GM12878 (cell line): ENCODE measurements around the gene COL26A1. TPM values are rescaled to one million over a fixed set of nuclear protein-coding genes. Genes with fewer than 3 reads are reported as not detected.

Experiments used
- ATAC-seq: fragments of 200-7000 bp; cut with Tn5 transposase; 3 replicates; pipeline ENCODE4 v1.9.1; 2020; ENCODE audit warnings: mild to moderate bottlenecking, moderate library complexity
- BruUV-seq: library from RNA; stranded (reverse); fragments of 400-500 nt; replicated peaks from 2 replicates; lab custom pipeline; 2021; lab: Mats Ljungman, UMichigan
- CTCF ChIA-PET: fragments of 300-600 bp; sonication (Branson Sonifier 250); formaldehyde crosslinking; extraction: SDS; loops from one replicate; lab custom pipeline; 2021; ENCODE audit warnings: inconsistent platforms; lab: Yijun Ruan, JAX
- POLR2A ChIA-PET: fragments of 350-600 bp; formaldehyde crosslinking; extraction: SDS; loops from one replicate; lab custom pipeline; 2021; ENCODE audit warnings: inconsistent platforms; lab: Charles Lee
- RAD21 ChIA-PET: fragments of 300-600 bp; sonication (Branson Sonifier 250); formaldehyde crosslinking; loops from one replicate; lab custom pipeline; 2023; ENCODE audit warnings: antibody characterized with exemption; ENCODE audit not compliant: unreplicated experiment; lab: Charles Lee
- SMC1A ChIA-PET: fragments of 300-600 bp; sonication (Branson Sonifier 250); formaldehyde crosslinking; loops from one replicate; lab custom pipeline; 2023; ENCODE audit not compliant: unreplicated experiment, uncharacterized antibody; lab: Charles Lee
- DNase-seq: peaks from one replicate; pipeline ENCODE4 v3.0.0-alpha.2; 2011; ENCODE audit warnings: low read depth, low spot score
- FAIRE-seq: peaks from 3 replicates; lab custom pipeline; 2011; peaks lifted over from hg19 to GRCh38; lab: Jason Lieb, UNC
- H2AFZ ChIP-seq: 2 replicates; pipeline ENCODE4 v1.6.0; 2011; ENCODE audit warnings: low read depth, low read length, control low read depth; ENCODE audit not compliant: control insufficient read depth
- H3K27ac ChIP-seq: 2 replicates; pipeline ENCODE4 v1.5.1; 2011; ENCODE audit warnings: control low read depth; ENCODE audit not compliant: control insufficient read depth, insufficient read depth
- H3K27me3 ChIP-seq, 2 experiments: replicated peaks in 1 of 2; 2 replicates each; pipeline versions ENCODE4 v1.6.0 to v1.6.1; 2011; ENCODE audit warnings: low read length in 1 of 2; ENCODE audit not compliant: control insufficient read depth in 2 of 2, insufficient read depth in 2 of 2
- H3K36me3 ChIP-seq, 2 experiments: 2 replicates each; pipeline ENCODE4 v1.5.1; 2011; ENCODE audit warnings: low read length in 1 of 2; ENCODE audit not compliant: control insufficient read depth in 2 of 2, insufficient read depth in 2 of 2
- H3K4me1 ChIP-seq: 2 replicates; pipeline ENCODE4 v1.6.1; 2011; ENCODE audit warnings: mild to moderate bottlenecking, low read length, moderate library complexity, mixed read lengths; ENCODE audit not compliant: control insufficient read depth, insufficient read depth
- H3K4me2 ChIP-seq: 2 replicates; pipeline ENCODE4 v1.6.0; 2011; ENCODE audit warnings: control low read depth; ENCODE audit not compliant: control insufficient read depth, insufficient read depth
- H3K4me3 ChIP-seq: fragments of 200-600 bp; sonication (generic); 2 replicates; pipeline ENCODE4 v1.5.1; 2016
- H3K79me2 ChIP-seq: 2 replicates; pipeline ENCODE4 v1.6.0; 2011; ENCODE audit warnings: low read length; ENCODE audit not compliant: control insufficient read depth, insufficient read depth
- H3K9ac ChIP-seq: 2 replicates; pipeline ENCODE4 v1.8.0; 2011; ENCODE audit warnings: low read length, control low read depth, mixed read lengths; ENCODE audit not compliant: control insufficient read depth, insufficient read depth
- H3K9me3 ChIP-seq: replicated peaks from 3 replicates; pipeline ENCODE4 v1.5.1; 2011; ENCODE audit warnings: mild to moderate bottlenecking, low read length; ENCODE audit not compliant: control insufficient read depth, insufficient read depth
- H4K20me1 ChIP-seq: 2 replicates; pipeline ENCODE4 v1.6.0; 2011; ENCODE audit not compliant: control insufficient read depth, insufficient read depth
- ATF7 ChIP-seq: fragments of 450-650 bp; IDR thresholded peaks from 2 replicates; pipeline ENCODE4 v1.6.1; 2016; ENCODE audit warnings: low read depth, mild to moderate bottlenecking
- BACH1 ChIP-seq: fragments of 450-650 bp; IDR thresholded peaks from 2 replicates; pipeline ENCODE4 v1.6.1; 2017; ENCODE audit warnings: mild to moderate bottlenecking, borderline replicate concordance
- CBX5 ChIP-seq: sonication (generic); IDR thresholded peaks from 2 replicates; pipeline ENCODE4 v1.6.1; 2016; ENCODE audit warnings: low read depth, moderate library complexity, mild to moderate bottlenecking, inconsistent platforms
- CHD4 ChIP-seq: fragments of 200-600 bp; sonication (generic); IDR thresholded peaks from 2 replicates; pipeline ENCODE4 v1.6.1; 2016; ENCODE audit warnings: mild to moderate bottlenecking
- IKZF1 ChIP-seq: fragments of 450-650 bp; conservative IDR thresholded peaks from 2 replicates; pipeline ENCODE4 v1.6.1; 2017; ENCODE audit warnings: antibody characterized with exemption, mild to moderate bottlenecking
- NR2C1 ChIP-seq: fragments of 450-650 bp; IDR thresholded peaks from 2 replicates; pipeline ENCODE4 v1.6.1; 2017; ENCODE audit warnings: antibody characterized with exemption, mild to moderate bottlenecking, moderate library complexity
- PAX8 ChIP-seq: fragments of 450-650 bp; IDR thresholded peaks from 2 replicates; pipeline ENCODE4 v1.6.1; 2017; ENCODE audit warnings: mild to moderate bottlenecking, moderate library complexity
- POU2F2 ChIP-seq: IDR thresholded peaks from 3 replicates; pipeline ENCODE4 v1.6.1; 2011; ENCODE audit warnings: low read depth, mild to moderate bottlenecking, low read length, borderline replicate concordance
- RAD21 ChIP-seq: IDR thresholded peaks from 2 replicates; pipeline ENCODE4 v1.6.1; 2011; ENCODE audit warnings: mild to moderate bottlenecking, low read depth, low read length, moderate library complexity; ENCODE audit not compliant: insufficient read depth
- ZNF384 ChIP-seq: IDR thresholded peaks from 2 replicates; pipeline ENCODE4 v1.6.1; 2012; ENCODE audit warnings: low read depth, mild to moderate bottlenecking, low read length, improper control_type of control experiment, borderline replicate concordance
- WGBS: methylation state at CpG from one replicate; pipeline ENCODE4 v1.1.6; 2016; ENCODE audit warnings: low lambda C conversion rate; ENCODE audit not compliant: insufficient replicate concordance, insufficient coverage; ENCODE audit errors: missing lambda C conversion rate; 5-methylcytosine and 5-hydroxymethylcytosine counted together
- in situ Hi-C: fragments of 300-500 bp; cut with MboI; formaldehyde crosslinking; loops from 9 replicates; pipeline ENCODE4 v1.14.3; 2018; ENCODE audit warnings: mixed read lengths
- intact Hi-C: fragments of 100-400 bp; cut with micrococcal nuclease; formaldehyde crosslinking; loops from one replicate; pipeline ENCODE4 v1.14.2; 2022; ENCODE audit not compliant: unreplicated experiment
- polyA plus RNA-seq, 11 experiments: library from polyadenylated mRNA; depleted of rRNA in 4 of 11; unstranded in 6 of 11; stranded (reverse) in 5 of 11; fragments of >200 nt; fragmentation: Nextera tagmentation in 4 of 11; fragmentation: Illumina TruSeq in 1 of 11; extraction: Ambion mirVana in 4 of 11; extraction: Trizol in 1 of 11; gene quantifications; 1 replicate in 1 of 11; 2 replicates in 10 of 11; pipeline versions ENCODE4 v1.2.1 to v1.2.3, GENCODE V29; 2011 to 2016; ENCODE audit warnings: inconsistent platforms in 2 of 11, missing spikeins in 2 of 11, low read depth in 1 of 11
- total RNA-seq, 4 experiments: library from RNA; depleted of rRNA in 3 of 4; stranded (reverse); fragments of >200 nt in 3 of 4; fragmentation: Illumina TruSeq in 1 of 4; extraction: Trizol in 1 of 4; gene quantifications; 2 replicates each; pipeline versions ENCODE4 v1.2.1 to v1.2.3, GENCODE V29; 2013 to 2021
- TF ChIP-seq, protein P1 (sequence below): IDR thresholded peaks from 2 replicates; pipeline ENCODE4 v1.6.1; 2012; ENCODE audit warnings: low read depth, low read length, improper control_type of control experiment
- TF ChIP-seq, protein P2 (sequence below): fragments of 450-650 bp; IDR thresholded peaks from 2 replicates; pipeline ENCODE4 v1.6.1; 2017; ENCODE audit warnings: antibody characterized with exemption, mild to moderate bottlenecking, moderate library complexity
- TF ChIP-seq, protein P3 (sequence below): fragments of 450-650 bp; IDR thresholded peaks from 2 replicates; pipeline ENCODE4 v1.6.1; 2017; ENCODE audit warnings: mild to moderate bottlenecking, low read depth, inconsistent platforms; ENCODE audit not compliant: poor library complexity, severe bottlenecking
- TF ChIP-seq, protein P4 (sequence below): fragments of 450-650 bp; IDR thresholded peaks from 2 replicates; pipeline ENCODE4 v1.6.1; 2017; ENCODE audit warnings: borderline replicate concordance
- TF ChIP-seq, protein P5 (sequence below), 3 experiments: IDR thresholded peaks in 2 of 3; conservative IDR thresholded peaks in 1 of 3; 2 replicates each; pipeline ENCODE4 v1.5.1; 2011; ENCODE audit warnings: low read depth in 3 of 3, low read length in 3 of 3, mild to moderate bottlenecking in 3 of 3, control low read depth in 2 of 3, moderate library complexity in 2 of 3, inconsistent platforms in 1 of 3, mixed read lengths in 1 of 3; ENCODE audit not compliant: control insufficient read depth in 2 of 3, insufficient read depth in 1 of 3; ENCODE audit errors: extremely low read depth in 1 of 3

COL26A1 gene
- total and polyA plus RNA-seq, 10 of the 15 experiments (the other 5 are each of a cell fraction or from before 2014, with no cell fraction given): 0.08 TPM; not detected in 9

DNA sequence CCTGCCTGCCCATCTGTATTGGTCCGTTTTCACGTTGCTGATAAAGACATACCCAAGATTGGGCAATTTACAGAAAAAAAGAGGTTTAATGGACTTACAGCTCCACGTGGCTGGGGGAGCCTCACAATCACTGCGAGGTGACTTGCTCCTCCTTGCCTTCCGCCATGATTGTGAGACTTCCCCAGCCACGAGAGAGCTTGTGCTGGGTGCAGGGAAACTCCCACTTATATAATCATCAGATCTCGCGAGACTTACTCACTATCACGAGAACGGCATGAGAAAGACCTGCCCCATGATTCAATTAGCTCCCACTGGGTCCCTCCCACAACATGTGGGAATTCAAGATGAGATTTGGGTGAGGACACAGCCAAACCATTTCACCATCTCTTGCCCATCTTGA lies 154.6 kb downstream of the COL26A1 start:
- in situ Hi-C loops: no loop called here
- CTCF ChIA-PET: interaction anchor here (1.0 to 1.9 kb wide), 3 partner anchors 11 to 153 kb away, joined by 3 to 4 read pairs (median 4); no protein-coding TSS in a partner anchor
- H3K27ac ChIP-seq: no peak overlapping the region
- H3K9me3 ChIP-seq: no peaks in the 10 kb centered on the region
- DNase-seq: no peak
- no peaks in the 10 kb centered on the region for H3K79me2 ChIP-seq
- BruUV-seq: no TSS peak
- 43% methylated on average over 10 of the region's 10 CpGs for WGBS
- H3K4me2 ChIP-seq: no peak overlapping the region
- no peak overlapping the region for H2AFZ ChIP-seq
- intact Hi-C loops: no loop called here
- POLR2A ChIA-PET: interaction anchor here (0.6 kb wide), 1 partner anchor 77 kb away, joined by 4 read pairs; no protein-coding TSS in a partner anchor
- H4K20me1 ChIP-seq: no peaks in the 10 kb centered on the region
- FAIRE-seq: no peak
- no peaks in the 10 kb centered on the region for H3K4me1 ChIP-seq
- RAD21 ChIA-PET: no interaction called here
- no peaks in the 10 kb centered on the region for H3K36me3 ChIP-seq
- H3K27me3 ChIP-seq: peaks cover 0 to 1% of the 10 kb centered on the region in 2 experiments; a peak in 3 of 4 replicates
- SMC1A ChIA-PET: no interaction called here
- no peak for TF ChIP-seq CHD4
- TF ChIP-seq, protein P1, sequence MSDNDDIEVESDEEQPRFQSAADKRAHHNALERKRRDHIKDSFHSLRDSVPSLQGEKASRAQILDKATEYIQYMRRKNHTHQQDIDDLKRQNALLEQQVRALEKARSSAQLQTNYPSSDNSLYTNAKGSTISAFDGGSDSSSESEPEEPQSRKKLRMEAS: no peak
- no peak for TF ChIP-seq ZNF384
- TF ChIP-seq, protein P2, sequence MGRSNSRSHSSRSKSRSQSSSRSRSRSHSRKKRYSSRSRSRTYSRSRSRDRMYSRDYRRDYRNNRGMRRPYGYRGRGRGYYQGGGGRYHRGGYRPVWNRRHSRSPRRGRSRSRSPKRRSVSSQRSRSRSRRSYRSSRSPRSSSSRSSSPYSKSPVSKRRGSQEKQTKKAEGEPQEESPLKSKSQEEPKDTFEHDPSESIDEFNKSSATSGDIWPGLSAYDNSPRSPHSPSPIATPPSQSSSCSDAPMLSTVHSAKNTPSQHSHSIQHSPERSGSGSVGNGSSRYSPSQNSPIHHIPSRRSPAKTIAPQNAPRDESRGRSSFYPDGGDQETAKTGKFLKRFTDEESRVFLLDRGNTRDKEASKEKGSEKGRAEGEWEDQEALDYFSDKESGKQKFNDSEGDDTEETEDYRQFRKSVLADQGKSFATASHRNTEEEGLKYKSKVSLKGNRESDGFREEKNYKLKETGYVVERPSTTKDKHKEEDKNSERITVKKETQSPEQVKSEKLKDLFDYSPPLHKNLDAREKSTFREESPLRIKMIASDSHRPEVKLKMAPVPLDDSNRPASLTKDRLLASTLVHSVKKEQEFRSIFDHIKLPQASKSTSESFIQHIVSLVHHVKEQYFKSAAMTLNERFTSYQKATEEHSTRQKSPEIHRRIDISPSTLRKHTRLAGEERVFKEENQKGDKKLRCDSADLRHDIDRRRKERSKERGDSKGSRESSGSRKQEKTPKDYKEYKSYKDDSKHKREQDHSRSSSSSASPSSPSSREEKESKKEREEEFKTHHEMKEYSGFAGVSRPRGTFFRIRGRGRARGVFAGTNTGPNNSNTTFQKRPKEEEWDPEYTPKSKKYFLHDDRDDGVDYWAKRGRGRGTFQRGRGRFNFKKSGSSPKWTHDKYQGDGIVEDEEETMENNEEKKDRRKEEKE: no peak
- no peak for TF ChIP-seq RAD21
- TF ChIP-seq, protein P3, sequence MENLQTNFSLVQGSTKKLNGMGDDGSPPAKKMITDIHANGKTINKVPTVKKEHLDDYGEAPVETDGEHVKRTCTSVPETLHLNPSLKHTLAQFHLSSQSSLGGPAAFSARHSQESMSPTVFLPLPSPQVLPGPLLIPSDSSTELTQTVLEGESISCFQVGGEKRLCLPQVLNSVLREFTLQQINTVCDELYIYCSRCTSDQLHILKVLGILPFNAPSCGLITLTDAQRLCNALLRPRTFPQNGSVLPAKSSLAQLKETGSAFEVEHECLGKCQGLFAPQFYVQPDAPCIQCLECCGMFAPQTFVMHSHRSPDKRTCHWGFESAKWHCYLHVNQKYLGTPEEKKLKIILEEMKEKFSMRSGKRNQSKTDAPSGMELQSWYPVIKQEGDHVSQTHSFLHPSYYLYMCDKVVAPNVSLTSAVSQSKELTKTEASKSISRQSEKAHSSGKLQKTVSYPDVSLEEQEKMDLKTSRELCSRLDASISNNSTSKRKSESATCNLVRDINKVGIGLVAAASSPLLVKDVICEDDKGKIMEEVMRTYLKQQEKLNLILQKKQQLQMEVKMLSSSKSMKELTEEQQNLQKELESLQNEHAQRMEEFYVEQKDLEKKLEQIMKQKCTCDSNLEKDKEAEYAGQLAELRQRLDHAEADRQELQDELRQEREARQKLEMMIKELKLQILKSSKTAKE: no peak
- no peak for TF ChIP-seq NR2C1
- TF ChIP-seq PAX8: no peak
- TF ChIP-seq ATF7: no peak
- no peak for TF ChIP-seq BACH1
- TF ChIP-seq, protein P4, sequence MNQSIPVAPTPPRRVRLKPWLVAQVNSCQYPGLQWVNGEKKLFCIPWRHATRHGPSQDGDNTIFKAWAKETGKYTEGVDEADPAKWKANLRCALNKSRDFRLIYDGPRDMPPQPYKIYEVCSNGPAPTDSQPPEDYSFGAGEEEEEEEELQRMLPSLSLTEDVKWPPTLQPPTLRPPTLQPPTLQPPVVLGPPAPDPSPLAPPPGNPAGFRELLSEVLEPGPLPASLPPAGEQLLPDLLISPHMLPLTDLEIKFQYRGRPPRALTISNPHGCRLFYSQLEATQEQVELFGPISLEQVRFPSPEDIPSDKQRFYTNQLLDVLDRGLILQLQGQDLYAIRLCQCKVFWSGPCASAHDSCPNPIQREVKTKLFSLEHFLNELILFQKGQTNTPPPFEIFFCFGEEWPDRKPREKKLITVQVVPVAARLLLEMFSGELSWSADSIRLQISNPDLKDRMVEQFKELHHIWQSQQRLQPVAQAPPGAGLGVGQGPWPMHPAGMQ: no peak
- no peak for TF ChIP-seq CBX5
- TF ChIP-seq, protein P5, sequence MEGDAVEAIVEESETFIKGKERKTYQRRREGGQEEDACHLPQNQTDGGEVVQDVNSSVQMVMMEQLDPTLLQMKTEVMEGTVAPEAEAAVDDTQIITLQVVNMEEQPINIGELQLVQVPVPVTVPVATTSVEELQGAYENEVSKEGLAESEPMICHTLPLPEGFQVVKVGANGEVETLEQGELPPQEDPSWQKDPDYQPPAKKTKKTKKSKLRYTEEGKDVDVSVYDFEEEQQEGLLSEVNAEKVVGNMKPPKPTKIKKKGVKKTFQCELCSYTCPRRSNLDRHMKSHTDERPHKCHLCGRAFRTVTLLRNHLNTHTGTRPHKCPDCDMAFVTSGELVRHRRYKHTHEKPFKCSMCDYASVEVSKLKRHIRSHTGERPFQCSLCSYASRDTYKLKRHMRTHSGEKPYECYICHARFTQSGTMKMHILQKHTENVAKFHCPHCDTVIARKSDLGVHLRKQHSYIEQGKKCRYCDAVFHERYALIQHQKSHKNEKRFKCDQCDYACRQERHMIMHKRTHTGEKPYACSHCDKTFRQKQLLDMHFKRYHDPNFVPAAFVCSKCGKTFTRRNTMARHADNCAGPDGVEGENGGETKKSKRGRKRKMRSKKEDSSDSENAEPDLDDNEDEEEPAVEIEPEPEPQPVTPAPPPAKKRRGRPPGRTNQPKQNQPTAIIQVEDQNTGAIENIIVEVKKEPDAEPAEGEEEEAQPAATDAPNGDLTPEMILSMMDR (IDR thresholded peaks at IDR 0.05 in 2 of 3, conservative IDR thresholded peaks at IDR 0.05 in 1 of 3; ENCODE audit: control insufficient read depth in 2 of 3, extremely low read depth in 1 of 3, insufficient read depth in 1 of 3, low read depth in 3 of 3, low read length in 3 of 3): no peak
- TF ChIP-seq IKZF1: no peak
- no peak for TF ChIP-seq POU2F2
- H3K9ac ChIP-seq: no peak overlapping the region
- ATAC-seq: no peak
- H3K4me3 ChIP-seq: no peak overlapping the region
